Measurements from ENCODE around the gene ADAMTS17.

ADAMTS17 gene

DNA sequence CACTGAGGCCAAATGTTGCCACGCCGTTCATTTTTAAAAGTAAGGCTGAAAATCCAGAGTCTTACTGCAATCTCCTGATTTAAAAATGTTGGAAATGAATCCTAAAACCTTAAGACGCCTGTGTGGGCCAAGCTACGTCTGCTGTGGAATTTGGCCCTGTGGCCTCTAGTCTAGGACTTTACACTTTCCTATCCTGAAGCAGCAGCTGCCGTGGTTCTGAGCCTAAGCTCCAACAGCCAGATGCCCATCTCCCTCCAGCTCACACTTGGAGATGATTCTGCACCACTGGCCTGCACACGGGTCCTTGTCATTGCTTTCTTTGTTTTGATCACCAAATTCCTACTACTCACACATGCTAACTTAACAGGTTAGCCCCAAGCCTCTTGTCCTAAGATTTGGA is 322.2 kb downstream of the ADAMTS17 start:
- no peaks in the 10 kb centered on the region for H3K27me3 ChIP-seq (ENCODE audit: insufficient read depth, low read length)

DNA sequence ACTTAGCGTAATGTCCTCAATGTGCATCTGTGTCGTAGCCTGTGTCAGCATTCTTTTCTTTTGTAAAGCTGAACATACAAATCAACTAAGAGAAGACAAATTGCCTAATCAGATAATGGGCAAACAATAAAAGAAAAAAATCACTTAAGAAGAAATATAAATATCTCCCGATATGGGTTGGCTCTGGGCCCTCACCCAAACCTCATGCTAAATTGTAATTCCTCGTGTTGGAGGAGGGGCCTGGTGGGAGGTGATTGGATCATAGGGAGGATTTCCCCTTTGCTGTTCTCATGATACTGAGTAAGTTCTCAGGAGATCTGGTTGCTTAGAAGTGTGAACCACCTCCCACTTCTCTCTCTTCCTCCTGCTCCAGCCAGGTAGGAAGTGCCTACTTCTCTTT is 323.6 kb downstream of the ADAMTS17 start:
- no peaks in the 10 kb centered on the region for H3K36me3 ChIP-seq (ENCODE audit: insufficient read depth, low read depth, low read length)
- no peaks in the 10 kb centered on the region for H3K27me3 ChIP-seq (ENCODE audit: insufficient read depth, low read length)
- peaks cover 9% of the 10 kb centered on the region for H3K4me1 ChIP-seq (ENCODE audit: insufficient read depth, low read length)
- no peak overlapping the region for H3K27ac ChIP-seq (ENCODE audit: low read length)
- no peak overlapping the region for H3K9ac ChIP-seq (ENCODE audit: low read depth, low read length)
- H3K9me3 ChIP-seq (ENCODE audit: insufficient read depth, low read depth, low read length) = no peaks in the 10 kb centered on the region; the same call in 1 of the 2 replicates
- no peak overlapping the region for H3K4me3 ChIP-seq (ENCODE audit: low read length)

More for the DNA sequence above, 322.2 kb downstream of the ADAMTS17 start:
- H3K9ac ChIP-seq (ENCODE audit: low read depth, low read length) = no peak overlapping the region
- no peak overlapping the region for H3K4me3 ChIP-seq (ENCODE audit: low read length)
- H3K36me3 ChIP-seq (ENCODE audit: insufficient read depth, low read depth, low read length) = no peaks in the 10 kb centered on the region
- H3K27ac ChIP-seq (ENCODE audit: low read length) = no peak overlapping the region
- H3K4me1 ChIP-seq (ENCODE audit: insufficient read depth, low read length) = peaks cover 9% of the 10 kb centered on the region
- no peaks in the 10 kb centered on the region; the same call in 1 of the 2 replicates for H3K9me3 ChIP-seq (ENCODE audit: insufficient read depth, low read depth, low read length)

DNA sequence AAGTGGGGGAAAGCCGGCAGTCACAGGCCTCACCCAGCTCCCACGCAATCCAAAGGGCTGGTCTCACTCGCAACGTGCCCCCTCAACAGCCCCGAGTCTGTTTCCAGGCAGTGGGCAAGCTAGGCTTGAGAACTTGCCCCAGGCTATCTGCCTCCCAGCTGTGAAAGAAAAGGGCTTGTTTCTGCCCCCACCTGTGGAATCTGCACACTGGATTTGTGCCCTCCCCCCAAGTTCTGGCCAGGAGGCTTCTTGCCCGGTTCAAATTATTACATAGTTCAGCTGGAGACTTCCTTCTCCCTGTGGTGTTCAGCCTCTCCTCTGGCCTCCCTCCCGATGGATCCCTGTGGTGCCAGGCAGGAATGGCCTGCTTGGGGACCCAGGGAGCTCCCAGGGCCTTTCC is 324.6 kb downstream of the ADAMTS17 start:
- H3K9me3 ChIP-seq (ENCODE audit: insufficient read depth, low read depth, low read length) = no peaks in the 10 kb centered on the region; the same call in 1 of the 2 replicates
- H3K27ac ChIP-seq (ENCODE audit: low read length) = no peak overlapping the region
- no peaks in the 10 kb centered on the region for H3K27me3 ChIP-seq (ENCODE audit: insufficient read depth, low read length)
- H3K9ac ChIP-seq (ENCODE audit: low read depth, low read length) = no peak overlapping the region
- no peaks in the 10 kb centered on the region for H3K36me3 ChIP-seq (ENCODE audit: insufficient read depth, low read depth, low read length)
- H3K4me3 ChIP-seq (ENCODE audit: low read length) = no peak overlapping the region
- H3K4me1 ChIP-seq (ENCODE audit: insufficient read depth, low read length) = peaks cover 9% of the 10 kb centered on the region

DNA sequence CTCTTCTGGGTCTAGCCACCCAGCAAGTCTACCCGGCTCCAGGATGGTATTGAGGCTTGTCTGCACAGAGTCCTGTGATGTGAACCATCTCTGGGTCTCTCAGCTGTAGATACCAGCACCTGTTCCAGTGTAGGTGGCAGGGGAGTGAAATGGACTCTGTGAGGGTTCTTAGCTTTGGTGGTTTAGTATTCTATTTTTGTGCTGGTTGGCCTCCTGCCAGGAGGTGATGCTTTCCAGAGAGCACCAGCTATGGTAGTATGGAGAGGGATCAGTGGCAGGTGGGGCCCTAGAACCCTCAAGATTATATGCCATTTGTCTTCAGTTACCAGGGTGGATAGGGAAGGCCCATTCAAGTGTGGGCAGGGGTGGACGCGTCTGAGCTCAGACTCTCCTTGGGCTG is 325.1 kb downstream of the ADAMTS17 start:
- Histone ChIP-seq H3K9ac (ENCODE audit: low read depth, low read length) (no peak overlapping the region), H3K9me3 (ENCODE audit: insufficient read depth, low read depth, low read length) (no peaks in the 10 kb centered on the region; the same call in 1 of the 2 replicates), H3K27me3 (ENCODE audit: insufficient read depth, low read length) (no peaks in the 10 kb centered on the region)

DNA sequence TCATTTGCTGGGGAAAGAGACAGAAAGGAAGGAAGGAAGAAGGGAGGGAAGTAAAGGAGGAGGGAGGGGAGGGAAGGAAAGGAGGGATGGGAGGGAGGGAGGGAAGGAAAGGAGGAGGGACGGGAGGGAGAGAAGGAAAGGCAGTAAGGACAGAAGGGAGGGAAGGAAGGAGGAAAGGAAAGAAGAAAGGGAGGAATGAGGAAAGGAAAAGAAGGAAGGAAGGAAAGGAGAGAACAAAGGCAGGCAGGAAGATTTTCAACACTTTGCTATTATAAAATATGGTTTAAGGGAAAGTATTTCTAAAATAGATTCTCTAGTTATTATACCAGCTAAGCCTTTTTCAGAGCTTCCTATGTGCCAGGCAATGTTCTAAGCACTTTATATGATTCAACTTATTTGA is 330.5 kb downstream of the ADAMTS17 start:
- H3K9ac ChIP-seq (ENCODE audit: low read depth, low read length) = no peak overlapping the region
- H3K27me3 ChIP-seq (ENCODE audit: insufficient read depth, low read length) = no peaks in the 10 kb centered on the region; the same call in 1 of the 2 replicates
- H3K4me3 ChIP-seq (ENCODE audit: low read length) = no peak overlapping the region
- H3K36me3 ChIP-seq (ENCODE audit: insufficient read depth, low read depth, low read length) = no peaks in the 10 kb centered on the region
- H3K9me3 ChIP-seq (ENCODE audit: insufficient read depth, low read depth, low read length) = no peaks in the 10 kb centered on the region
- no peak overlapping the region for H3K27ac ChIP-seq (ENCODE audit: low read length)
- H3K4me1 ChIP-seq (ENCODE audit: insufficient read depth, low read length) = no peaks in the 10 kb centered on the region

More for the DNA sequence above, 325.1 kb downstream of the ADAMTS17 start:
- Histone ChIP-seq H3K36me3 (ENCODE audit: insufficient read depth, low read depth, low read length) (no peaks in the 10 kb centered on the region), H3K4me1 (ENCODE audit: insufficient read depth, low read length) (peaks cover 9% of the 10 kb centered on the region), H3K27ac (ENCODE audit: low read length) (no peak overlapping the region), H3K4me3 (ENCODE audit: low read length) (no peak overlapping the region)

DNA sequence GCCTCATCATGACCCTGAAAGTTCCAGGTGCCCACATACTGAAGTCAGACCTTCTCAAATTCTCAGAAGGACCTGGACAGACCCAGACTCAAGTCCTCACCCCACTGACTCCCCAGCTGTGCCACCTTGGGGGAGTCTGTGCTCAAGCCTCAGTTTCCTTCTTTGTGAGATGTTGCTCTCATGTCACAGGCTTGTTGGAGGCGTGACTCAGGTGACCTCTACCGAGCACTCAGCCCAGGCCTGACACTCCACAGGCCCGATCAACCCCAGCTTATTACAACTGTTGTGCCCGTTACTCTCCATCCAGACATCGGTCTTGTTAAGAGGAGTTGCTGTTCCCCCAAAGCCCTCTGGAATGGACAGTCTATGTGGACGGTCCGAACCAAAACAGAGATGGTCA is 332.4 kb downstream of the ADAMTS17 start:
- Histone ChIP-seq H3K27ac (ENCODE audit: low read length) (no peak overlapping the region), H3K9me3 (ENCODE audit: insufficient read depth, low read depth, low read length) (no peaks in the 10 kb centered on the region), H3K4me3 (ENCODE audit: low read length) (no peak overlapping the region), H3K9ac (ENCODE audit: low read depth, low read length) (no peak overlapping the region), H3K4me1 (ENCODE audit: insufficient read depth, low read length) (no peaks in the 10 kb centered on the region), H3K27me3 (ENCODE audit: insufficient read depth, low read length) (no peaks in the 10 kb centered on the region; the same call in 1 of the 2 replicates), H3K36me3 (ENCODE audit: insufficient read depth, low read depth, low read length) (no peaks in the 10 kb centered on the region)

DNA sequence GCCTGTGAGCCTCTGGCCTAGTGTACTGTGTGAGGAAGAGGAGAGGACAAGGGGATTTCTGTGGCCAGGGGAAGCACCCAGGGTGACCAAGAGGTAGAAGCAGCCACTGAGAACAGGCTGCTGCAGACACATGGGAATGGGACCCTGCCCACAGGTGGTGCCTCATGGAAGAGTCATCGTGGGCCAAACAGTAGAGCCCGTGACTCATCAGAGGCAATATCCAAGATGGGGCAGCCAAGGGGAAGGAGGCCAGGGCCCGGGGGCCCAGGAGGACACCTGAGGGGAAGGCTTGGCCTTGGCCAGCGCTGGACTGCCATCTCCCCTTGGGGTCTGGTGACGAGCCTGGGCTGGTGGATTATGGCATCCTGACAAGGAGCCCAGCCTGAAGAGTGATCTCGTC is 333.5 kb downstream of the ADAMTS17 start:
- no peaks in the 10 kb centered on the region for H3K9me3 ChIP-seq (ENCODE audit: insufficient read depth, low read depth, low read length)
- no peak overlapping the region for H3K4me3 ChIP-seq (ENCODE audit: low read length)
- no peaks in the 10 kb centered on the region; the same call in 1 of the 2 replicates for H3K27me3 ChIP-seq (ENCODE audit: insufficient read depth, low read length)
- no peaks in the 10 kb centered on the region for H3K4me1 ChIP-seq (ENCODE audit: insufficient read depth, low read length)
- H3K36me3 ChIP-seq (ENCODE audit: insufficient read depth, low read depth, low read length) = no peaks in the 10 kb centered on the region
- no peak overlapping the region for H3K9ac ChIP-seq (ENCODE audit: low read depth, low read length)
- no peak overlapping the region for H3K27ac ChIP-seq (ENCODE audit: low read length)

DNA sequence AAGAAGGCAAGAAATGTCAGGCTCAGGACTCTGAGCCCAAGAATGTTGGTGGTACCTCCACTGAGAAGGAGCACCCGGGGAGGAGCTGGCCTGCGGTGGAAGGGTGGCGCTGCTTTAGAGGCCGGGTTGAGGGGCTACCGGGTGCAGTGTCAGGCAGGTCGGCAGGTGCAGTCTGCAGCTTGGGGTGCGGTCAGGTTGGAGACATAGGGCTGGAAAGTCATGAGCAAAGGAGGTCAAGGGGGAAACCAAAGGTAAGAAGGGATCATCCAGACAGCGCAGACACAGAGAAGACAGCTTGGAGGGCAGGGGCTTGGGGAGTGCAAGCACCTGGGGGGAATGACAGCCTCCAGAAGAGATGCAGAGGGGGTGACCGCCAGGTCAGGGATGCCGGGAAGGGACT is 334.2 kb downstream of the ADAMTS17 start:
- Histone ChIP-seq H3K4me3 (ENCODE audit: low read length) (no peak overlapping the region), H3K27ac (ENCODE audit: low read length) (no peak overlapping the region), H3K36me3 (ENCODE audit: insufficient read depth, low read depth, low read length) (no peaks in the 10 kb centered on the region)

DNA sequence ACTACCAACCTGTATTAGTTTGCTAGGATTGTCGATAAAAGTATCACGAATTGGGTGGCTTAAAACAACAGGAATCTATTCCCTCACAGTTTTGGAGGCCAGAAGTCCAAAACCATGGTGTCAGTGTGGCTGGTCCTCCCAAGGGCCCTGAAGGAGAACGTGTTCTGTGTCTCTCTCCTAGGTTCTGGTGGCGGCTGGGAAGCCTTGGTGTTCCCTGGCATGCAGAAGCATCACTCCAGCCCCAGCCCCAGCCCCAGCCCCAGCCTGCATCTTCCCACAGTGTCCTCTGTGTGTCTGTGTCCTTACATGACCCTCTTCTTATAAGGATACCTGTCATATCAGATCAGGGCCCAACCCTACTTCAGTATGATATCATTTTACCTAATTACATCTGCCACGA is 336.1 kb downstream of the ADAMTS17 start:
- Histone ChIP-seq H3K4me1 (ENCODE audit: insufficient read depth, low read length) (no peaks in the 10 kb centered on the region), H3K9ac (ENCODE audit: low read depth, low read length) (no peak overlapping the region)

More for the DNA sequence above, 334.2 kb downstream of the ADAMTS17 start:
- no peaks in the 10 kb centered on the region; the same call in 1 of the 2 replicates for H3K27me3 ChIP-seq (ENCODE audit: insufficient read depth, low read length)
- H3K9ac ChIP-seq (ENCODE audit: low read depth, low read length) = no peak overlapping the region
- H3K4me1 ChIP-seq (ENCODE audit: insufficient read depth, low read length) = no peaks in the 10 kb centered on the region
- H3K9me3 ChIP-seq (ENCODE audit: insufficient read depth, low read depth, low read length) = no peaks in the 10 kb centered on the region

DNA sequence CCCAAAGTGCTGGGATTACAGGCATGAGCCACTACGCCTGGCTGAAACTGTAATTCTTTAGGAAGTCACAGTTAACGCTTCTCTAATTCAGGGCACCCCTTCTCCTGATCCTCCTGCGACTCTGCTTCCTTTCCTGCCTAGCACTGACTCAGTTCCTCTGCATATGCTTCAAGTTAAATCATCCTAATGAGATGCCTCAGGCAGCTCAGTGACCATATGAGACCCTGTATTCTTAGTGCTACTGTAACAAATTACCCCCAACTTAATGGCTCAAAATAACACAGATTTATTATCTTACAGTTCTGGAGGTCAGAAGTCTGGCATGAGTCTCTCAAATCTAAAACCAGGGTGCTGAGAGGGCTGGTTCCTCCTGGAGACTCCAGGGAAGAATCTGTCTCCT is 336.8 kb downstream of the ADAMTS17 start:
- no peaks in the 10 kb centered on the region for H3K36me3 ChIP-seq (ENCODE audit: insufficient read depth, low read depth, low read length)
- no peak overlapping the region for H3K9ac ChIP-seq (ENCODE audit: low read depth, low read length)
- H3K9me3 ChIP-seq (ENCODE audit: insufficient read depth, low read depth, low read length) = no peaks in the 10 kb centered on the region
- no peak overlapping the region for H3K4me3 ChIP-seq (ENCODE audit: low read length)
- no peaks in the 10 kb centered on the region for H3K4me1 ChIP-seq (ENCODE audit: insufficient read depth, low read length)
- no peak overlapping the region for H3K27ac ChIP-seq (ENCODE audit: low read length)
- H3K27me3 ChIP-seq (ENCODE audit: insufficient read depth, low read length) = no peaks in the 10 kb centered on the region

More for the DNA sequence above, 336.1 kb downstream of the ADAMTS17 start:
- Histone ChIP-seq H3K27ac (ENCODE audit: low read length) (no peak overlapping the region), H3K9me3 (ENCODE audit: insufficient read depth, low read depth, low read length) (no peaks in the 10 kb centered on the region), H3K27me3 (ENCODE audit: insufficient read depth, low read length) (no peaks in the 10 kb centered on the region; the same call in 1 of the 2 replicates), H3K36me3 (ENCODE audit: insufficient read depth, low read depth, low read length) (no peaks in the 10 kb centered on the region), H3K4me3 (ENCODE audit: low read length) (no peak overlapping the region)

DNA sequence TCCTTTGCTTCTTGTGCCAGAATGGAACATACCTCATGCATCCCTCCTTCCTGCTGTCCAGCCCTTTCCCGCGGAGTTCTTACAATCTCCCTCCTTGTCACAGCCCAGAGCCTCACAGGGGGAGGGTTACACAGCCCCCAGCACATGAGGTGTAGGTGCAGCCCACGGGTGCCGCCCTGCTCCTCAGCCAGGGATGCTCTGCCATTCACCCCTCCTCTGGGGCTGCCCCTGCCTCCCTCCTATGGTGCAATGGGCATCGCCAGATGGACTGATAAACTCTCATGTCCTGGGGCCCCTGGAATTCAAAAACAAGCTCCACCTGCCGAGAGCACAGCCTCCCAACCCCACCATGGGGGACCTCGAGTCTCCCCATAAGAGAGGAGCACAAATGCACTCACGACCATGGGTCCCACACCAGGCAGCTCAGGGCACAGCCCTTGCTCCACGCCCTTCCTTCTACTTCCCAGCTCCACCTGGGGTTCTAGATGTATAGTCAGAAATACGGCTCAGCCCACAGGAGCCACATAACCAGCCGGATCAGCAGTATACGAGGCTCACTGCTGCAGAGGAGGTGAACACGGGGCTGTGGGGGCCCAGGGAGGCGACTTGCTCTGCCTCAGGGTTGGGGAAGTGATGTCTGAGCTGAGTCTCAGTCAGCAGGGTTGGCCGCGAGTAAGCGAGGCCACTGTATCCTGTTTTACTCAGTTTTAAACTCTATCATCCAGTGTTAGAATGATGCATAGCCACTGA is 338.8 kb downstream of the ADAMTS17 start:
- H3K36me3 ChIP-seq (ENCODE audit: insufficient read depth, low read depth, low read length) = no peaks in the 10 kb centered on the region
- no peaks in the 10 kb centered on the region for H3K27me3 ChIP-seq (ENCODE audit: insufficient read depth, low read length)
- H3K27ac ChIP-seq (ENCODE audit: low read length) = no peak overlapping the region
- no peaks in the 10 kb centered on the region for H3K4me1 ChIP-seq (ENCODE audit: insufficient read depth, low read length)
- no peaks in the 10 kb centered on the region for H3K9me3 ChIP-seq (ENCODE audit: insufficient read depth, low read depth, low read length)
- H3K9ac ChIP-seq (ENCODE audit: low read depth, low read length) = no peak overlapping the region
- no peak overlapping the region for H3K4me3 ChIP-seq (ENCODE audit: low read length)

DNA sequence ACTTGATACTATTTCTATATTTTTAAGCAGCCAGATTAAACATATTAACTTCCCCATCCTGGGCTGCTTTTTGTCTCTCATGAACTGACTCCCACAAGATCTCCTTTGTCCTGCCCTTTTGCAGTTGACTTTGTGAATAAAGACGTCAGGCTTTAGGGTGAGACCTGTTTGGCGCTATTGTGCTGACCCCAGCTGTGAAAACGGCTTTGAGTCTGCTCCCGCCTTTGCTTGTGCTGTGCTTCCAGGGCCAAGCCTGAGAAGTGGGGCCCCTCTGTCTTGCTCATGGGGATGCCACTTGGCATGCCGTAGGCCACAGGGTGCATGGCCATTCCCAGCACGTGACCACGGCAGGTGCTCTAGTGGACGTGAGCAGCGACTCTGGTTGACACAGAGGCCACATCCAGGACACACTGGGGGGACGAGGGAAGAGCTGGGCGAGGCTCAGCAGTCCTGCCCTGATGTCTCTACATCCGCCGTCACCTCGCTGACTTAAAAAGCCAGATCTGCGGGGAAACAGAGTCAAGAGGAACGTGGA is 339.6 kb downstream of the ADAMTS17 start:
- Histone ChIP-seq H3K4me1 (ENCODE audit: insufficient read depth, low read length) (no peaks in the 10 kb centered on the region), H3K4me3 (ENCODE audit: low read length) (no peak overlapping the region), H3K9ac (ENCODE audit: low read depth, low read length) (no peak overlapping the region), H3K9me3 (ENCODE audit: insufficient read depth, low read depth, low read length) (no peaks in the 10 kb centered on the region), H3K27me3 (ENCODE audit: insufficient read depth, low read length) (no peaks in the 10 kb centered on the region), H3K27ac (ENCODE audit: low read length) (no peak overlapping the region), H3K36me3 (ENCODE audit: insufficient read depth, low read depth, low read length) (no peaks in the 10 kb centered on the region)
